ENCODE data around the gene IL1RAPL1.

Gene IL1RAPL1

DNA sequence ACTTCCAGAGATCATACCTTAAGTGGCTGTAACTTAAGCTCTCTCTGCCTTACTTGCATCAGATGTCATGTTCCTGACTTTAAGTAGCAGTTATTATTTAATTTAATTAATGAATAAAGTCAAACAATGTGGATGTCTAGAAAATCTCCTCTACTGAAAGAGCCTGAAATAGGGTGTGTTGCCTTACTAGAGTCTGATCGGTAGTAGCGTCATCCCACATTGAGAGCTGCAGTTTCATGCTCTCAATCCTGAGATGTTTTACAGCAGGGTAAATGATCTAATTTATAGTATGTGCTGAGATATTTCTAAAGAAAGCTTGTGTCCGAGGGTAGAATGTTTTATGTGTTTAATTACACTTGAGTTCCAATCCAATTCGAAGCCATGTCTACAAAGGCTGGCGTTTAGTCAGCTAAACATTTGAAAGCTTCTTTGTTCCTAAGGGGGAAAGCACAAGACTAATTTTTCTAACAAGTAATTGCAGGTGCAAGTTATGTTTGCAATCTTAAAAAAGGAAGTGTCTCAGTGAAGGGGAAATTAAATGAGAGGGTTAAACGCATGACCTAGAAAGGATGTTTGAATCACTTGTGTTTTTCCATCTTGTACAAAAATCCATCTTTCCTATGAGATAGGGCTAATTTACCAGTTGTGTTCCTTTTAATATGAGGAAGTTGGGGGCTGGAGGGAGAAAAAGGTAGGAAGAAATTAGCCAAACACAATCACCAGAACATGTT, 1237.1 kb downstream of the IL1RAPL1 start:
- no peak for DNase-seq

DNA sequence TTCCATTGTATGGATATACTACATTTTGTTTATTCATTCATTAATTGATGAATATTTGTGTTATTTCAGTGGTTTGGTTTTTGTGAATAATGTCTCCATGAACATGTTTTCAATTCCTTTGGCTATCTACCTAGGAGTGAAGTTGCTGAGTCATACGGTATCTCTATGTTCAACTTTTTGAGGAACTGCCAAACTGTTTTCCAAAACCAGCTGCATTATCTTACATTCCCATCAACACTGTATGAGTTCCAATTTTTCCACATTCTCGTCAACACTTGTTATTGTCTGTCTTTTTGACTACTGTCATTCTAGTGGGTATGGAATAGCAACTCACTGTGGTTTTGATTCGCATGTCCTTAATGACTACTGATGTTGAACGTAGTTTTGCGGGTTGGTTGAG, 1239.5 kb downstream of the IL1RAPL1 start:
- DNase-seq, result no peak

DNA sequence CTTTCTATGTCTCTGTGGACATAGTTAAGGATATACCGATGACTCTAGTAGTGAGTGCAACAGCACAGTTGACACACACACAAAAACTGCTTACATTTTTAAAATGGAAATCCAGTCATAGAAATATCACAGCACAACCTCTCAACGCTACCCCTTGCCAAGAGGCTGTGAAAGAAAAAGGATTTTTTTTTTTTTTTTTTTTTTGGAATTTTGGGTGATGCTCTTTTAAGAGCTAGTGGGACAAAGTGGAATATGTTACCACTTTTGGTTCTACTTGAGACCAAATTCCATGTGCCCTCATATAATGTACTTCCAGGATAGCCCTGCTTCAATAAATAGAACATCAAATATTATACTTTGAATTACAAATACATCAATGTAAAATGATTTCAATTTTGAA, 1247.1 kb downstream of the IL1RAPL1 start:
- DNase-seq, result no peak

DNA sequence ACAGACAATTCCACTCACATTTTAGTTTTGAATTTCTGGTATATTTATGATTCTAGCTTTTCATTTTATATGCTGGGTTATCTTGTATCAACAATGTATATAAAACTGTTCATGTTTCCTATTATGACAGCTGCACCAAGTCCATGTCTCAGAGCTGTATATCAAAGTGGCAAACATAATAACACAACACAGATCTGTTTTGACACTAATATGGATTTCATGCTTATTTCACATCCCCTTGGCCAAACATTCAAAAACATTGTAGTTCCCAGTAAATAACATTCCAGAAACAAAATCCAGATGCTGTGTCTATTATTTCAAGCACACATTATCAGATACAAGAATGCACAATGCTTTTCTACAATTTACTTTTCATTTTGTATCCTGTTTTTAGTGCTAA, 1247.5 kb downstream of the IL1RAPL1 start:
- DNase-seq, result no peak

DNA sequence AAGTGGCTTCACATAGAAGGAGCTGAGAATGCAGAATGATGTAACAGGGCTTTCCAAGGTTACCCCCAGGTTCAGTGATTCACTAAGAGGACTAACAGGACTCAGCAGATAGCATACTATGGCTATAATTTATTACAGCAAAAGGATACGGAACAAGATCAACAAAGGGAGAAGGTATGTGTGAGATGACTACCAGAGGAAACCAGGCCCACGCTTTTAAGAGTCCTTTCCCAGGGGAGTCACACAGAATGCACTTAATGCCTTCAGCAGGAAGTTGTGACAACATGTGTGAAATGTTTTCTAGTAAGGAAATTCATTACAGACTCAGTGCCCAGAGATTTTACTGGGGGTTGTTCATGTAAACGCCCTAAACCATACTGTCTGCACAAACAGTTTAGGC, 1254.5 kb downstream of the IL1RAPL1 start:
- DNase-seq, result no peak

DNA sequence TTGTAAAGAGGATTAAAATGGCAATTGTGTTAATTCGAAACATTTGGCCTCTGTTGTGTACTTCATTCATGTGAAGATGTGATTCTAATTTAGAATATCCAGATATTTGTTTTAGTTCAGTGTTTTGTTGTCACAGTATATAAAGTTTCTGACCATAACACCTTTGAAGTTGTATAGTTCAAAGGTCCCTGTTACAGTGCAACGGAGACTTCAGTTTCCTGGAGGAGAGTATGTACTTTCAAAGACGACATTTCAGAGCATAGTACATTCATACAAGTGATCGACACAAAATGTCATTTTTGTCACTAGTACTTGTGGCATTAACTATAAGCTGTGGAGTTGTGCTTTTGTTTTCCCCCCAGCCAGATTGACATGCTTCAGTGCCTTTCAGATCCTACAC, 1255.3 kb downstream of the IL1RAPL1 start:
- DNase-seq, result no peak

DNA sequence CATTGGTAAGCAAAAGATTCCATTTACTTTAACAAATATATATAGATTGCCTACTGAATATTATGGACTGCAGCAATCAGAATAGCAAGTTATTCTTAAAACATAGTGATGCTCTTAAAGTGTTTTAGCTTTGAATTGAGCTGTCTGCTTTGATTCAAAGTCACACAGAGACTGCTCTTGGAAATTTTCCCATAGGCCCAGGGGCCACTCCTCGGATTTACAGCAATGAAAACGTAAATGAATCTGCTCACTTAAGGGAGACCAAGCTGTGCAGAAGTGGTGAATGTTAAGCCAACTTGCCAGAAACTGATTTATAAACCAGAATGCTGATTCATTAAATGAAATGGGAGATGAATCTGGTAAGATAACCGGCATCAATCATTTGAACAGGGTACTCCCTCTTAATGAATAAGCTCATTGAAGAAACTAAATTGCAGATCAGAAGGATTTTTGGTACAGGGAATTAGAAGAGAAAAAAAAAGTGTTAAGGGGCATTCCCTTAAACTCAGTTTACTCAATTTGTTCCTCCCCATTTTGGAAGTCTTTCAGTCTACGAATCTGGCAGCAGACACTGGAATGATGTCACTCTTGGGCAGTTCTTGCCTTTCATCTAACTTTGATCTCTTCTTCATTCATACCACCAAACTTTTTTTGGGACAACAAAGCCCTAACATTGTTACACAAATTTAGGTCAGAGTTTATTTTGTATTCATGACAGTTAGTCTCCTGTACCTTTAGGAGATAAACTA, 1264.8 kb downstream of the IL1RAPL1 start:
- no peak for DNase-seq

DNA sequence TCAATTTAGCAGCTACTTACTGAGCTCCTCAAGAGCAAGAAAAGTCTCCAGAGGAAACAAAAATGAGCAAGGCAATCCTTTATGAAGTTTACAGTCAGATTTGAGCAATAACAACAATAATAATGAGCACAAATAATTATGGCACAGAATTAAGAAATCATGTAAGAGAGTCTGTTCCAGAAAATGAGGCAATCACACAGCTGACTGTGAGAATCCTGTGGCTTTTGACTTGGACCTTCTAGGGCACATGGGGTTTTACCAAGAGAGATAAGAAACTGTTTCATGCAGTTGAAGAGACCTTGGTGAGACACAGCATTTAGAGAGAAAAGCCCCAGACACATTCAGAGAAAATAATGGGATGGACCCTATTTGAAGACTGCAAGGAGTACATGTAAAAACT, 1265.5 kb downstream of the IL1RAPL1 start:
- DNase-seq, result no peak

DNA sequence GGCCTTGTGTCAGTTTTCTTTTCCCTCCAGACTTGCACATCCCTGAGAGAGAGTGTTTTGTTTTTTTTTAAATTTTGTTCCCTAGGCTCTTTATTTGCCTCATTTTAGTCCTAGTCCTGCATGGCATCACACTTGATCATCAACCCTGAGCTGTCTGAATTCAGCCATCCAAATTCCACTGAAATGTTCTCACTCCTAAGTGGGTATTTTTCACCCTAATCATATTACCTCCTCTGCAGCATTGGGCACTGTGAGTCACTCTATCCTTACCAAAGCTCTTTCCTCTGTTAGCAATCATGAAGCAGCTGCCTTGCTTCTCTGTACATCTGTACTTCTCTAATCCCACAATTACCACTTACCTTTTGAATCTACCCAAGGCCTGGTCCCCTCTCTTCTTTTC, 1271.5 kb downstream of the IL1RAPL1 start:
- DNase-seq, result no peak

DNA sequence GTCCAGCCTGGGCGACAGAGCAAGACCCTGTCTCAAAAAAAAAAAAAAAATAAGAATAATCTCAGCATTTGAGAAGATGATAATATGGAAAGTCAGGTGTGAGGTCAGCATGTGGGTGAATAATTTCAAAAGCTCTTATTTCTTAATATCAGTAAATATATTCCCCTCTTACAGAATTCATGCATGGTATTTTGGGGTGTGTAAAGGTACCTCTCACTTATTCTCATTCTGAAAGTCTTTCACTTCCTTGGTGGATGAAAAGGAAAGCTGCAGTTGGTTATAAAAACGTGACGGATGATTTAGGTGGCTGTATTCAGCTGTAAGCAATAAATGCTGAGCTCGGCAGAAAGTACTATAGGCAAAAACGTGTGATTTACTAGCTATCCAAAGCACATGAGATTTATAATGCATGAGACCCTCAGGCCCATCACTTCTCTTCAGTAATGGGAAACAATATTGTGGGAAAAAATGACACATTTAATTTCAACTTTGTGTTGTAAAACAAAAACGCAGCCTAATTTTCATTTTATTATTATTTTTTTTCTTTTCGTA, 1275.0 kb downstream of the IL1RAPL1 start:
- DNase-seq, result no peak

DNA sequence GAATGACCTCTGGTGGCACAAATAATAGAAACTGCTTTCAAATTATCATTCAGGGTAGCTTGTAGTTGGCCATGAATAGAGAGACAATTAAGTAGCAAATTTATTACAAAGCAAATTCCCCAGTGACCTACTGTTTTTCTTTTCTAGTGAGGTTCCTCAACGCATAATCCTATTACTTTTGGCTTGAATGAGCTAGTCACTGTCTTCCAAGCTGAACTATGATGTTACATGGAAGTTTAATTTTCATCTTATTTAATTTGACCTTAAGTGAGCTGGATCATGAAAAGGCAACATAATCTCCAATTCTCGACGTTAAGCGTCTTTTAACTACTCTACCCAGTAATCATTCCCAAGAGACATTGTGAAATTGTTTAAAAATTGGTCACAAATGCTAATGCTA, 1280.7 kb downstream of the IL1RAPL1 start:
- DNase-seq, result no peak

DNA sequence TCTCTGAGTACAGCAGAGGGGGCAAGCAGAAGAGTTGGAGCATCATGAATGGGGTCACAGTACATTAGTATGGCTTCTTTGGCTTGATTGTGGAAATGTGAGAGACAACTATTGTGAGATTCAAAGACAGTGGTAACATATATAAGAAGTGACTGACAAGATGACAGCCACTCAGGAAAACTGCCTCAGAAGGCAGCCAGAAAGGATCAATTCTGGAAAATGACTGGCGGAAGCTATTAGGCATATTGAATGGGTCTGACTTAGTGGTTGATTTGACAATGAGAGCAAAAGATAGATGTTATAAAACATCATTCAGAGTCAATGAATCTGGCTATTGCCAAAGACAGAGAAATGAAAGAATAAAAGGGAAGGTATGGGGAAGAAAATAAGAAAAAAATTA, 1282.6 kb downstream of the IL1RAPL1 start:
- DNase-seq, result no peak

DNA sequence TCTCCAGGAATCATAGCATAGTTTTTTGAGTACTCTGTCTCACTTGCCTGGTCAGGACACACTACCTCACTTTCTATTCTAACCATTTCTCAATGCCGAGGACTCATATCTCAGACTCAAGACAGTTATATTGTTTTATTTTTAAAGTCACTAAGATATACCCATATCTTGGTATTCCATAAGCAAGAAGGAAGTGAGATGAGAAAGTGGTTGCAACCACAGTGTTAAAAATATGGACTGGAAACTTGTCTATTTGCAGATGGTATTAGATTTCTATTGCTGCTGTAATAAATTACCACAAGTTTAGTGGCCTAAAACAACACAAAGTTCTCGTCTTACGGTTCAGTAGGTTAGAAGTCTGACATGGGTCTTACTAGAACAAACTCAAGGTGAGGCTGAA, 1283.4 kb downstream of the IL1RAPL1 start:
- no peak for DNase-seq

DNA sequence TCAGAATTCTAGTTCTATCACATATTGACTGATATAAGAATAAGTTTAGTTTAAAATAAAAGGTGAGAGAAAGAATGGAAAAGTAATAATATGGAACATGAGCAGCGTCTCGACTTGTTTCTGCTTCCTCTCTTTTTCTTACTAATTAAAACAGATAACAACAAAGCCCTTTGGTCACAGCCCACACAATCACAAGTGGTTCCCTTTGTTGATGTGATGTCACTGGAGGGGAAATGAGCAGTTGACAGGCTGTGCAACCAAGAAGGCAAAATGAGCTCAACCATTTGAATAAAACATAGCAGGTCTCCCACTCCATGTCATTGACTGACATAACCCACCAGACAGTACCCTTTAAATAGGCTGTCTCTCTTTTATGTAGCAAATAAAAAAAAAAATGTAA, 1285.6 kb downstream of the IL1RAPL1 start:
- DNase-seq, result no peak

DNA sequence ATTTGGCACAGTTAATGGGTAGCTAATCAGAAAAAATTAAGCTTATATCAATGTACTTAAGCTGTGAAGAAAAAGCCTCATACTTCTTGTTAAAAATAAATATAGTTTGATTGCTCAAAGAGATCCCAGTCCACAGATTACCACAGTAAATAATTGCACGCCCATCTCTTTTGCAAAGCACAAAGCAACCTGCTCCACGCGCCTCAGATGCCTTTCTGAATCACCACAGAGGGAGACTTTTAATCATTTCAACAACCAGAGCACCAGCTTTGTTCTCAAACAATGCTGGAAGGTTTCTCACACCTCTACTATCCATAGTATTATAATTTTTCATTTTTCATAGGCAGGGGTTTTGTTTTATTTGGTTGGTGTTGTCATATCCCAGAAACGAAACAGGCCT, 1289.5 kb downstream of the IL1RAPL1 start:
- DNase-seq, result no peak

DNA sequence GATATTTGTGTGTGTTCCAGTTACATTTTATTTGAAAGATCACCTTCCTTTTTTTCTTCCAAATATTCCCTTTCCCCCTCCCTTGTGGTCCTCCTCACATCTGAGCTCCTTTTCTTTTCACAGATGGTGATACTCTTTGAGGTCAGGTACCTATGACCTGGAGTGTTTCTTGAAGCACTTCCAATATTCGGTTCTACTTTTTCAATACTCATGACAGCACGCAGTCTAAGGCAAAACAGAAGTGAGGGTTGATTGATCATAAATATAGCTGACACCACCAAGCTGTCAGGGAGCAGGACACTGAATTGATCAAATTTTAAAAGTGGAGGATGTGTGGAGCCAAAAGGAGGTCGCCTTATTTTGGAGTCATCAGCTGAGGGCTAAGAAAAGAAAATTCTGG, 1293.7 kb downstream of the IL1RAPL1 start:
- no peak for DNase-seq

DNA sequence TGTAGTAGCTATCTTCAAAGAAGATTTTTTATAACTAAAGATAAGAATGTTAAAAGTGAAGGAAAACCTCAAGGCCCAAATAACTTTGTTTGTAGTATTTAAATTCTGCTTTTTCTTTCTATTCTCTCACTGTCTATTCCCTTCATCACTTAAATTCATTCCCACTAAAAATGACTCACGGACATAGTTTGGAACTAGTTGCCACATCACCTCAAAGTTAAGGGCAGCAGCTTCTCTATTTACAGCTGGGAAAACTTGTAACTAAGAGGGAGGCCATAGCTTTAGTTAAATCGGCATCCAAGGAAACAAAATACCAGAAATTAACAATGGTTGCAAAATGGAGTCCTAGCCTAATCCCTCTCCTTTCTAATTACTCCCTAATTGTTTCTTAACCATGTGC, 1302.8 kb downstream of the IL1RAPL1 start:
- DNase-seq, result no peak

DNA sequence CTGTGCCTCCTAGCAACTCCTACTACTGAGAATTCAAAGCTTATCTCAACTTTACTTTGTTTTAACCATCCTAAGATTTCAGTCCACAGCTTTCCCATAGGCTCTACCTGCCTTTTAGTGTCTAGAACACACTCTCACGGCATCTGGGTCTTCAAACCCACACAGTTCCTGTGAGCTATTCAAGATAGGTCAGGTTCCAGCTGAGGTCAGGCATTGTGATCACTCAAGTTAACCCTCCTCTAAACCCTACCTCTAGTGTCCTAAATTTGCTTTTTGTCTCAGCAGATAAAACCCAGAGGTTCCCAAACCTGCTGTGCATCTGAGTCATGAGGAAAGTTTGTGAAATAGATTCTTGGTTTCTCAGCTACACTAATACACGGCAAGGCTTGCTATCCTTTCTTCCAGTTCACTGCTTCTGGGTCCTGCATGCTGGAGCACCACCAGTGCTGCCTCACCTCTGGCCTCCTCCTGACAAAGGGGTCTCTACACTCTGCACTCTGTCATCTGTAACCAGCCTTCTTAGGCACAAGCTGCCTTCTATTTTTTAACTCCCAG, 1303.5 kb downstream of the IL1RAPL1 start:
- no peak for DNase-seq

DNA sequence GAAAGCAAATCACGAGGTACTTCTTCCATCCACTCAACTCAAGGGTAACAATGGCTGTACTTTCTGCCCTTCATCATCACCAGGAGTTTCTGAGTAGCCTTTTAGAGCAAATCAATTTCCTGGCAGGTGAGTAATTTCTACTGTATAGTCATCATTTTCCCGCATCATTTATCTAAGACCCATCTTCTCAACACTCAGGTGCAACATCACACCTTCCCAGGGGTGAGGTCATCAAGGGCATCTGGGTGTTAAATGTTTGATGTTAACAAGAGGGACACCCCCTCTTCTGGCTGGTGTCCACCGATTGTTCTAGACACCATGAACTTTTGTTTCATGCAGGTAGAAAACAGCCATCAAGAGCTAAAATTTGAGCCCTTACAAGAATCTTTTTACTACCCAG, 1314.8 kb downstream of the IL1RAPL1 start:
- DNase-seq, result no peak

DNA sequence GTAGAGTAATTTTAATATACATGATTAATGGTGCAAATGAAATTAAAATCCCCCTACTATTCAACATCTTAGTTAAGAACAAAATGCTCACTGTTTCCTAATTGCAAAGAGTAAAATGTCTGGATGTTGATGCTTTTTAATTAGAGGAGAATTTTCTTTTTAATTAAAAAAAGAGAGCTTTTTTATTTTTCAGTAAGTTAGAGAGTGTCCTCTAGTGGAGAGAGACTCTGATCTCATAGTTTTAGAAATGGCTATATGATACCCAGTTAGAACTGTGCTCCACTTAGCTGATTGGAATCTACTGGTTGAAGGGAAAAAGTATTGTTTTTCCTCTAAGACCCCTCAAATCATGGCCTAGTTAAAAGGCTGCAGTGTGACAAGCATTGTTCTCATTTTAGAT, 1316.1 kb downstream of the IL1RAPL1 start:
- no peak for DNase-seq

DNA sequence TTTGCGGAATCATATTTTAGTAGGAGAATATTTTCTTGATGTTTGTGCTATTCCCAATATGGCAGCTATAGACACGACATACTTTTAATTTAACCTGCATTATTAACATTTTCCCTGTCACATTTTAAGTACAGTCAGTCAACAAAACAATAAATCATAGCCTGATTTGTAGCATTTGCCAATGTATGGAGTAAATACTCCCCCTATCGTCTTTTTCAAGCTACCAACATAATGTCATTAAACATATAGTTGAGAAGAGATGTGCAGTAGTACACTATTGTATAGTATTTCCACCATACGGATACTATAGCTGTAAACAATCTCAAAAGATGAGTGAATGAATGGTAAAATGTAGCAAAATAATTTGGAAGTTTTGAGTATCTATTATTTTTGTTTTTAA, 1324.4 kb downstream of the IL1RAPL1 start:
- no peak for DNase-seq

DNA sequence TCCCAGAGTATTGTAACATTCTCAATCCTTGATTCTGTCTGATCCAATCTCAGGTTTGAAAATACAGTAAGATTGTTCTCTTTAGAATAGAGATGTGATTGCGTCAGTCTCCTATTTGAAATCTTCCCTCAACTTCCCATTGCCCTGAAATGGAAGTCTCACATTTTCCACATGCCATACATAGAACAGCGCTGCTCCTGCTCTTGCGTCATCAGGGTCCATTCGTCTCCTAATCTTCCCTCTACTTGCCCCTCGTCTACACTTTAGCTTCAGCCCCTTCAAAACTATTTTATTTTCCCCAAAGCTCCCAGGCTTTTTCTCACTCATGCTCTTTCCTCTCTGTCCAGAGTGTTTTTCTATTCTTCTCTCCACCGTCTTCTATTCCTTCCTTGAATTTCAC, 1326.4 kb downstream of the IL1RAPL1 start:
- no peak for DNase-seq

DNA sequence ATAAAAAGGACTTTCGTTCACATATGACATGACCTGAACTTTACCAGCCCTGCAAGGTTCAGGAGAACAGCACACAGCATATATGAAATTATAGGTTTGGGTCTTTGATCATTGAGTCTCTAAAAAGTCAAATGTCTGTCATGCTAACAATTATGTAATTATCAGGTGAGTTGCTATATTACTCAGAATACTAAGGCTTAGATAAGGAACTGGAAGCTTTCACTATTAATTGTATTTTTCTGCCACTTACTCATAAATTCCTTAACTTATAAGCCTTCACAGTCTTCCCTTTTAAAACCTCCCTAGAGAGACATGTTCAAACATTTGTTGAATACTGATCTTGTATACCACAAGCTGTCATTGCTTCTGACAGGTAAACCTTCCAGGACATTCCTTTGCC, 1335.4 kb downstream of the IL1RAPL1 start:
- no peak for DNase-seq

DNA sequence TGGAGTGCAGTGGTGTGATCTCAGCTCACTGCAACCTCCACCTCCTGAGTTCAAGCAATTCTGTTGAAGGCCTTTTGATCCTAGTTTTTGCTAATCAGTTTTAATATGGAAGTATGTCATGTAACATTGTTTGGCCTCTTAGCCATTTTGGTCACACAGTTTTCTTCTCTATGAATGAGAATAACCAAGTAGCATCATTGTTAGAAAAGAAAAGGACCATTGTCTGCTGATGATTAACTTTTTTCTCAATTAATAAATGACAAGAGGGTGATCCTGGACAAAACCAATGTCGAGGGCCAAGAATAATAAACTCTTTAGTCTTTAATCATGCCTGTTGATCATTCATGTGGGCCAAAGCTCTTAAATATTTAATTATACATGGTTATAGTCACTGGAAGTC, 1338.8 kb downstream of the IL1RAPL1 start:
- DNase-seq, result no peak

Measured in CD4-positive, alpha-beta T cell treated with Interleukin-17A for 1 hour (primary cell).